NB4 (cell line): ENCODE measurements around the gene ATG9B.

Experiments
- POLR2A ChIP-seq: IDR thresholded peaks from 2 replicates; pipeline ENCODE4 v1.6.1; 2011; ENCODE audit warnings: mild to moderate bottlenecking; ENCODE audit not compliant: insufficient read length; ENCODE audit errors: extremely low read depth
- TF ChIP-seq, protein P1 (sequence below): IDR thresholded peaks from one replicate; pipeline ENCODE4 v1.5.1; 2012; ENCODE audit warnings: low read depth, low read length

DNA sequence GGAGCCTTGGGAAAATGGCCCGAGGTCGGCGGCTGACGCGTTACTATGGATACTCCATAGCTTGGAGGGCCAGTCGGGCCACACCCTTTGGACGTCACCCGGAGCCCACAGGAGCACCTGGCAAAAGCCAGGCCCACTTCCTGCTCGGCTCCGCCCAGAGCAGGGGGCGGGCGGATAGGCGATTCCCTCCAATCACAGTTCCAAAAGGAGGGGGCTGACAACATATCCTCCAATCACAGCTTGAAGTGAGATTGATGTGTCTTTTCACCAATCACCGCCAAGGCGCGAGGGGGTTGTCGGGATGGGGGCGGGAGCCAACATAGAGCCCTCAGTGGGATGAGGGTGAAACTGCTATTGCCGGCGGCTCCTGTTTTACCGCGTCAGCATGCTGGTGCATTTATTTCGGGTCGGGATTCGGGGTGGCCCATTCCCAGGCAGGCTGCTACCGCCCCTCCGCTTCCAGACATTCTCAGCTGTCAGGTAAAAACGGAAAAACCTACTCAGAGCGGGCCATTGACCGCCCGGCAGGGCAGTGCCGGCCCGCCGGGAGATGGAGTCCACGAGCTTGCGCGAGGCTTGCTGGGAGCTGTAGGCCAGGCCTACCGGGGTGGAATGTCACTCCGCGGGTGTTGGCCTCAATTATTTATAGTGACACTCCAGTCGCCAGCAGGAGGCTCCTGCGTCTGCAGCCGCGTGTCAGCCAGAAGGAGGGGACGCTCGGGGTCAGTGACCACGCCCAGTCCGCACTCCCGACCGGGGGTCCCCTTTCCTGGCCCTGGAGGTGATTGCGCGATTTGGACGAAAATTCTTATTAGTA lies 4.0 kb upstream of the ATG9B start, which contains the start of gene ABCB8:
- TF ChIP-seq POLR2A, result no peak
- TF ChIP-seq, protein P1, sequence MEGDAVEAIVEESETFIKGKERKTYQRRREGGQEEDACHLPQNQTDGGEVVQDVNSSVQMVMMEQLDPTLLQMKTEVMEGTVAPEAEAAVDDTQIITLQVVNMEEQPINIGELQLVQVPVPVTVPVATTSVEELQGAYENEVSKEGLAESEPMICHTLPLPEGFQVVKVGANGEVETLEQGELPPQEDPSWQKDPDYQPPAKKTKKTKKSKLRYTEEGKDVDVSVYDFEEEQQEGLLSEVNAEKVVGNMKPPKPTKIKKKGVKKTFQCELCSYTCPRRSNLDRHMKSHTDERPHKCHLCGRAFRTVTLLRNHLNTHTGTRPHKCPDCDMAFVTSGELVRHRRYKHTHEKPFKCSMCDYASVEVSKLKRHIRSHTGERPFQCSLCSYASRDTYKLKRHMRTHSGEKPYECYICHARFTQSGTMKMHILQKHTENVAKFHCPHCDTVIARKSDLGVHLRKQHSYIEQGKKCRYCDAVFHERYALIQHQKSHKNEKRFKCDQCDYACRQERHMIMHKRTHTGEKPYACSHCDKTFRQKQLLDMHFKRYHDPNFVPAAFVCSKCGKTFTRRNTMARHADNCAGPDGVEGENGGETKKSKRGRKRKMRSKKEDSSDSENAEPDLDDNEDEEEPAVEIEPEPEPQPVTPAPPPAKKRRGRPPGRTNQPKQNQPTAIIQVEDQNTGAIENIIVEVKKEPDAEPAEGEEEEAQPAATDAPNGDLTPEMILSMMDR, result peak; percentile 47
